GM12878 (cell line): Measurements from ENCODE around the gene GP5. TPM values are rescaled to one million over a fixed set of nuclear protein-coding genes. Genes with fewer than 3 reads are reported as not detected.

Experiments
- ATAC-seq: fragments of 200-7000 bp; cut with Tn5 transposase; 3 replicates; pipeline ENCODE4 v1.9.1; 2020; ENCODE audit warnings: mild to moderate bottlenecking, moderate library complexity
- BruUV-seq: library from RNA; stranded (reverse); fragments of 400-500 nt; replicated peaks from 2 replicates; lab custom pipeline; 2021; lab: Mats Ljungman, UMichigan
- CTCF ChIA-PET: fragments of 300-600 bp; sonication (Branson Sonifier 250); formaldehyde crosslinking; extraction: SDS; loops from one replicate; lab custom pipeline; 2021; ENCODE audit warnings: inconsistent platforms; lab: Yijun Ruan, JAX
- POLR2A ChIA-PET: fragments of 350-600 bp; formaldehyde crosslinking; extraction: SDS; loops from one replicate; lab custom pipeline; 2021; ENCODE audit warnings: inconsistent platforms; lab: Charles Lee
- RAD21 ChIA-PET: fragments of 300-600 bp; sonication (Branson Sonifier 250); formaldehyde crosslinking; loops from one replicate; lab custom pipeline; 2023; ENCODE audit warnings: antibody characterized with exemption; ENCODE audit not compliant: unreplicated experiment; lab: Charles Lee
- SMC1A ChIA-PET: fragments of 300-600 bp; sonication (Branson Sonifier 250); formaldehyde crosslinking; loops from one replicate; lab custom pipeline; 2023; ENCODE audit not compliant: unreplicated experiment, uncharacterized antibody; lab: Charles Lee
- DNase-seq: peaks from one replicate; pipeline ENCODE4 v3.0.0-alpha.2; 2011; ENCODE audit warnings: low read depth, low spot score
- FAIRE-seq: peaks from 3 replicates; lab custom pipeline; 2011; peaks lifted over from hg19 to GRCh38; lab: Jason Lieb, UNC
- H2AFZ ChIP-seq: 2 replicates; pipeline ENCODE4 v1.6.0; 2011; ENCODE audit warnings: low read depth, low read length, control low read depth; ENCODE audit not compliant: control insufficient read depth
- H3K27ac ChIP-seq: 2 replicates; pipeline ENCODE4 v1.5.1; 2011; ENCODE audit warnings: control low read depth; ENCODE audit not compliant: control insufficient read depth, insufficient read depth
- H3K27me3 ChIP-seq, 2 experiments: replicated peaks in 1 of 2; 2 replicates each; pipeline versions ENCODE4 v1.6.0 to v1.6.1; 2011; ENCODE audit warnings: low read length in 1 of 2; ENCODE audit not compliant: control insufficient read depth in 2 of 2, insufficient read depth in 2 of 2
- H3K36me3 ChIP-seq, 2 experiments: 2 replicates each; pipeline ENCODE4 v1.5.1; 2011; ENCODE audit warnings: low read length in 1 of 2; ENCODE audit not compliant: control insufficient read depth in 2 of 2, insufficient read depth in 2 of 2
- H3K4me1 ChIP-seq: 2 replicates; pipeline ENCODE4 v1.6.1; 2011; ENCODE audit warnings: mild to moderate bottlenecking, low read length, moderate library complexity, mixed read lengths; ENCODE audit not compliant: control insufficient read depth, insufficient read depth
- H3K4me2 ChIP-seq: 2 replicates; pipeline ENCODE4 v1.6.0; 2011; ENCODE audit warnings: control low read depth; ENCODE audit not compliant: control insufficient read depth, insufficient read depth
- H3K4me3 ChIP-seq: fragments of 200-600 bp; sonication (generic); 2 replicates; pipeline ENCODE4 v1.5.1; 2016
- H3K79me2 ChIP-seq: 2 replicates; pipeline ENCODE4 v1.6.0; 2011; ENCODE audit warnings: low read length; ENCODE audit not compliant: control insufficient read depth, insufficient read depth
- H3K9ac ChIP-seq: 2 replicates; pipeline ENCODE4 v1.8.0; 2011; ENCODE audit warnings: low read length, control low read depth, mixed read lengths; ENCODE audit not compliant: control insufficient read depth, insufficient read depth
- H3K9me3 ChIP-seq: replicated peaks from 3 replicates; pipeline ENCODE4 v1.5.1; 2011; ENCODE audit warnings: mild to moderate bottlenecking, low read length; ENCODE audit not compliant: control insufficient read depth, insufficient read depth
- H4K20me1 ChIP-seq: 2 replicates; pipeline ENCODE4 v1.6.0; 2011; ENCODE audit not compliant: control insufficient read depth, insufficient read depth
- BMI1 ChIP-seq: fragments of 450-650 bp; IDR thresholded peaks from 2 replicates; pipeline ENCODE4 v1.6.1; 2016; ENCODE audit warnings: mild to moderate bottlenecking, moderate library complexity, borderline replicate concordance
- FOS ChIP-seq: IDR thresholded peaks from 3 replicates; pipeline ENCODE4 v1.6.1; 2011; ENCODE audit warnings: borderline replicate concordance; ENCODE audit not compliant: insufficient read length; ENCODE audit errors: extremely low read depth
- NBN ChIP-seq: fragments of 450-650 bp; IDR thresholded peaks from 2 replicates; pipeline ENCODE4 v1.6.1; 2016
- NFYA ChIP-seq: IDR thresholded peaks from 2 replicates; pipeline ENCODE4 v1.6.1; 2011; ENCODE audit warnings: low read depth, mild to moderate bottlenecking, low read length, improper control_type of control experiment, borderline replicate concordance
- NR2F1 ChIP-seq: fragments of 450-650 bp; conservative IDR thresholded peaks from 2 replicates; pipeline ENCODE4 v1.6.1; 2017; ENCODE audit warnings: mild to moderate bottlenecking
- NRF1 ChIP-seq: conservative IDR thresholded peaks from 2 replicates; pipeline ENCODE4 v1.6.1; 2011; ENCODE audit warnings: mild to moderate bottlenecking, low read depth, low read length, improper control_type of control experiment
- PML ChIP-seq: IDR thresholded peaks from 2 replicates; pipeline ENCODE4 v1.6.1; 2012; ENCODE audit warnings: low read length, inconsistent platforms
- RCOR1 ChIP-seq: conservative IDR thresholded peaks from 2 replicates; pipeline ENCODE4 v1.6.1; 2012; ENCODE audit warnings: low read depth, low read length, improper control_type of control experiment
- SMAD5 ChIP-seq: IDR thresholded peaks from 2 replicates; pipeline ENCODE4 v1.6.1; 2016; ENCODE audit warnings: antibody characterized with exemption, low read depth
- TBL1XR1 ChIP-seq: IDR thresholded peaks from 2 replicates; pipeline ENCODE4 v1.6.1; 2012; ENCODE audit warnings: low read depth, low read length, improper control_type of control experiment
- WRNIP1 ChIP-seq: IDR thresholded peaks from 2 replicates; pipeline ENCODE4 v1.6.1; 2011; ENCODE audit warnings: low read depth, low read length, improper control_type of control experiment, borderline replicate concordance
- WGBS: methylation state at CpG from one replicate; pipeline ENCODE4 v1.1.6; 2016; ENCODE audit warnings: low lambda C conversion rate; ENCODE audit not compliant: insufficient replicate concordance, insufficient coverage; ENCODE audit errors: missing lambda C conversion rate; 5-methylcytosine and 5-hydroxymethylcytosine counted together
- in situ Hi-C: fragments of 300-500 bp; cut with MboI; formaldehyde crosslinking; loops from 9 replicates; pipeline ENCODE4 v1.14.3; 2018; ENCODE audit warnings: mixed read lengths
- intact Hi-C: fragments of 100-400 bp; cut with micrococcal nuclease; formaldehyde crosslinking; loops from one replicate; pipeline ENCODE4 v1.14.2; 2022; ENCODE audit not compliant: unreplicated experiment
- polyA plus RNA-seq, 11 experiments: library from polyadenylated mRNA; depleted of rRNA in 4 of 11; unstranded in 6 of 11; stranded (reverse) in 5 of 11; fragments of >200 nt; fragmentation: Nextera tagmentation in 4 of 11; fragmentation: Illumina TruSeq in 1 of 11; extraction: Ambion mirVana in 4 of 11; extraction: Trizol in 1 of 11; gene quantifications; 1 replicate in 1 of 11; 2 replicates in 10 of 11; pipeline versions ENCODE4 v1.2.1 to v1.2.3, GENCODE V29; 2011 to 2016; ENCODE audit warnings: inconsistent platforms in 2 of 11, missing spikeins in 2 of 11, low read depth in 1 of 11
- total RNA-seq, 4 experiments: library from RNA; depleted of rRNA in 3 of 4; stranded (reverse); fragments of >200 nt in 3 of 4; fragmentation: Illumina TruSeq in 1 of 4; extraction: Trizol in 1 of 4; gene quantifications; 2 replicates each; pipeline versions ENCODE4 v1.2.1 to v1.2.3, GENCODE V29; 2013 to 2021
- TF ChIP-seq, protein P1 (sequence below): fragments of 450-650 bp; IDR thresholded peaks from 2 replicates; pipeline ENCODE4 v1.6.1; 2017; ENCODE audit warnings: low read depth, mild to moderate bottlenecking, moderate library complexity
- TF ChIP-seq, protein P2 (sequence below): fragments of 150-350 bp; IDR thresholded peaks from 2 replicates; pipeline ENCODE4 v1.6.1; 2016; ENCODE audit warnings: low read depth, low read length
- TF ChIP-seq, protein P3 (sequence below): IDR thresholded peaks from 2 replicates; pipeline ENCODE4 v1.6.1; 2012; ENCODE audit warnings: low read depth, low read length, improper control_type of control experiment

The GP5 gene
- total and polyA plus RNA-seq, 10 of the 15 experiments (the other 5 are each of a cell fraction or from before 2014, with no cell fraction given) = not detected

DNA sequence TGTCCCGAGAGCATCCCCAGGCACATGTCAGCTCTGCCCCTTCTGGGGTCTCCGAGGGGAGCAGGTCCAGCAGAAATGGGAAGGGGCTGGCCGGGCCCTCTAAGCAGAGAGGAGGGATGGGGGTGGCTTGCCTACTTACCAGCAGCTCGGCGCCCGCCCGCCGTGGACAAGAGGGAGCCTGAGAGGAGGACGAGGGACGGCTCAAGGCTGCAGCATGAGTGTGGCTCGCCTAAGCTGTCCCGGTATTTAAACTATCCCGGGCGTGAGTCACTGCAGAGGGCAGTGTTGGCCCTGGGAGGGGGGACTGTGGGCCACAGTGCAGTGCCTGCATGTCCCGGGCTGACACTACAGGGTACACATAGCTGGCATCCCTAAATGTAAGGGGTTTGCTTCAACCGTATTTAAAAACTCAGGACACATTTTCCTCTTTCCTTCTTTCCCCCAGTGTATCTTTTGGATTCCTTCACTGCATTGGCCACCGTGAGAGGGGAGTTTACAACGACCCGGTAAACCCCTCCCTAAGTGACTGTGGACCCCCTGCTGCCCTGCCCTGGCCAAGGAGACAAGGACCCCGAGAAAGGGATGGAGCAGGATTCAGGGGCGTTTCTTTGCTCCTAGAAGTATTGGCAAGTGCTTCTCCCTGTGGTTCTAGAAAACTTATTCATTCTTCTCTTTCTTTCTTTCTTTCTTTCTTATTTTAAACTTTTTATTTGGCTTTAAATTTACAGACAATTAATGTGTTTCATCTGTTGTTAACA, 29.4 kb downstream of the GP5 start, which contains the start of gene LRRC15 (continued):
- TF ChIP-seq, protein P1, sequence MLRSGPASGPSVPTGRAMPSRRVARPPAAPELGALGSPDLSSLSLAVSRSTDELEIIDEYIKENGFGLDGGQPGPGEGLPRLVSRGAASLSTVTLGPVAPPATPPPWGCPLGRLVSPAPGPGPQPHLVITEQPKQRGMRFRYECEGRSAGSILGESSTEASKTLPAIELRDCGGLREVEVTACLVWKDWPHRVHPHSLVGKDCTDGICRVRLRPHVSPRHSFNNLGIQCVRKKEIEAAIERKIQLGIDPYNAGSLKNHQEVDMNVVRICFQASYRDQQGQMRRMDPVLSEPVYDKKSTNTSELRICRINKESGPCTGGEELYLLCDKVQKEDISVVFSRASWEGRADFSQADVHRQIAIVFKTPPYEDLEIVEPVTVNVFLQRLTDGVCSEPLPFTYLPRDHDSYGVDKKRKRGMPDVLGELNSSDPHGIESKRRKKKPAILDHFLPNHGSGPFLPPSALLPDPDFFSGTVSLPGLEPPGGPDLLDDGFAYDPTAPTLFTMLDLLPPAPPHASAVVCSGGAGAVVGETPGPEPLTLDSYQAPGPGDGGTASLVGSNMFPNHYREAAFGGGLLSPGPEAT = no peak

DNA sequence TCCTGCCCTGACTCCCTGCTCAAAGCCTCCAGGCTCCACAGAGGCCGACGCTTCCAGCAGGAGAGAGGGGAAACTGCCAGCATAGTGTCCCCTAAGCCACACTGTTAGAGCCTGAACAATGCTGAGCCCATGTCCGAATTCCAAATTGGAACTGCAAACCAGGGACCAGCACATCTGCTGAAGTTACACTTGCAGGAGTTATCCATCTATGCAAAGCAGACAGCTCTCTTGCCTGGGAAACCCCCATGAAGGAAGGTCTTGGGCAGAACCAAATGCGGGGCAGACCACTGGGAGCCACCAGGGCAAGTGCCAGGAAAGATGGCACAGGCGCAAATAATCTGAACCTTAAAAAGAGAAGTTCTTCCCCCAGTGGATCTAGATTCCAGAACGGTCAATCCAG, 30.1 kb downstream of the GP5 start:
- H3K9ac ChIP-seq = no peak overlapping the region

More for the DNA sequence above, 30.1 kb downstream of the GP5 start:
- ChIA-PET RAD21 (no interaction called here), CTCF (interaction anchor here (0.7 to 1.5 kb wide), 2 partner anchors 25 to 40 kb away, joined by 3 to 6 read pairs; no protein-coding TSS in a partner anchor), SMC1A (no interaction called here), POLR2A (no interaction called here)
- Histone ChIP-seq H3K27ac (no peak overlapping the region), H2AFZ (no peak overlapping the region), H3K79me2 (no peaks in the 10 kb centered on the region), H3K36me3 (no peaks in the 10 kb centered on the region), H4K20me1 (no peaks in the 10 kb centered on the region), H3K27me3 (peaks cover 8 to 13% of the 10 kb centered on the region in 2 experiments; a peak in 3 of 4 replicates), H3K4me3 (no peak overlapping the region), H3K4me1 (no peaks in the 10 kb centered on the region), H3K4me2 (no peak overlapping the region), H3K9me3 (no peaks in the 10 kb centered on the region)
- DNase-seq (no peak), ATAC-seq (no peak), FAIRE-seq (no peak)
- WGBS = 35% methylated on average over 6 of the region's 6 CpGs
- intact Hi-C loops (no loop called here), in situ Hi-C loops (no loop called here)
- no peak for TF ChIP-seq FOS
- no peak for TF ChIP-seq NRF1
- no peak for TF ChIP-seq PML
- no peak for TF ChIP-seq BMI1
- TF ChIP-seq RCOR1 = no peak
- TF ChIP-seq NBN = no peak
- TF ChIP-seq SMAD5 = no peak
- TF ChIP-seq, protein P2, sequence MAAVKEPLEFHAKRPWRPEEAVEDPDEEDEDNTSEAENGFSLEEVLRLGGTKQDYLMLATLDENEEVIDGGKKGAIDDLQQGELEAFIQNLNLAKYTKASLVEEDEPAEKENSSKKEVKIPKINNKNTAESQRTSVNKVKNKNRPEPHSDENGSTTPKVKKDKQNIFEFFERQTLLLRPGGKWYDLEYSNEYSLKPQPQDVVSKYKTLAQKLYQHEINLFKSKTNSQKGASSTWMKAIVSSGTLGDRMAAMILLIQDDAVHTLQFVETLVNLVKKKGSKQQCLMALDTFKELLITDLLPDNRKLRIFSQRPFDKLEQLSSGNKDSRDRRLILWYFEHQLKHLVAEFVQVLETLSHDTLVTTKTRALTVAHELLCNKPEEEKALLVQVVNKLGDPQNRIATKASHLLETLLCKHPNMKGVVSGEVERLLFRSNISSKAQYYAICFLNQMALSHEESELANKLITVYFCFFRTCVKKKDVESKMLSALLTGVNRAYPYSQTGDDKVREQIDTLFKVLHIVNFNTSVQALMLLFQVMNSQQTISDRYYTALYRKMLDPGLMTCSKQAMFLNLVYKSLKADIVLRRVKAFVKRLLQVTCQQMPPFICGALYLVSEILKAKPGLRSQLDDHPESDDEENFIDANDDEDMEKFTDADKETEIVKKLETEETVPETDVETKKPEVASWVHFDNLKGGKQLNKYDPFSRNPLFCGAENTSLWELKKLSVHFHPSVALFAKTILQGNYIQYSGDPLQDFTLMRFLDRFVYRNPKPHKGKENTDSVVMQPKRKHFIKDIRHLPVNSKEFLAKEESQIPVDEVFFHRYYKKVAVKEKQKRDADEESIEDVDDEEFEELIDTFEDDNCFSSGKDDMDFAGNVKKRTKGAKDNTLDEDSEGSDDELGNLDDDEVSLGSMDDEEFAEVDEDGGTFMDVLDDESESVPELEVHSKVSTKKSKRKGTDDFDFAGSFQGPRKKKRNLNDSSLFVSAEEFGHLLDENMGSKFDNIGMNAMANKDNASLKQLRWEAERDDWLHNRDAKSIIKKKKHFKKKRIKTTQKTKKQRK = no peak
- TF ChIP-seq NFYA = no peak
- no peak for TF ChIP-seq TBL1XR1
- no peak for TF ChIP-seq NR2F1
- TF ChIP-seq WRNIP1 = no peak
- TF ChIP-seq, protein P3, sequence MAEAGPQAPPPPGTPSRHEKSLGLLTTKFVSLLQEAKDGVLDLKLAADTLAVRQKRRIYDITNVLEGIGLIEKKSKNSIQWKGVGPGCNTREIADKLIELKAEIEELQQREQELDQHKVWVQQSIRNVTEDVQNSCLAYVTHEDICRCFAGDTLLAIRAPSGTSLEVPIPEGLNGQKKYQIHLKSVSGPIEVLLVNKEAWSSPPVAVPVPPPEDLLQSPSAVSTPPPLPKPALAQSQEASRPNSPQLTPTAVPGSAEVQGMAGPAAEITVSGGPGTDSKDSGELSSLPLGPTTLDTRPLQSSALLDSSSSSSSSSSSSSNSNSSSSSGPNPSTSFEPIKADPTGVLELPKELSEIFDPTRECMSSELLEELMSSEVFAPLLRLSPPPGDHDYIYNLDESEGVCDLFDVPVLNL = no peak
- no TSS peak for BruUV-seq
